K562 (cell line): ENCODE measurements around the gene NUAK2. TPM values are rescaled to one million over a fixed set of nuclear protein-coding genes. Genes with fewer than 3 reads are reported as not detected.
"Not testable (repeated sequence)": the region's sequence is repeated elsewhere in the genome, so short reads cannot be mapped to it uniquely, and the experiment has no call there.

ENCODE experiments used
- ATAC-seq: fragments of 200-7000 bp; cut with Tn5 transposase; 3 replicates; pipeline ENCODE4 v1.9.1; 2020; ENCODE audit warnings: moderate library complexity
- BruUV-seq: library from RNA; stranded (reverse); fragments of 400-500 nt; replicated peaks from 2 replicates; lab custom pipeline; 2021; lab: Mats Ljungman, UMichigan
- CTCF ChIA-PET: fragments of 300-600 bp; formaldehyde crosslinking; extraction: SDS; loops from one replicate; lab custom pipeline; 2021; ENCODE audit warnings: low intra/inter-chr PET ratio; lab: Yijun Ruan, JAX
- POLR2A ChIA-PET: fragments of 300-600, 350-650 bp; sonication (Branson Sonifier 250); formaldehyde crosslinking; extraction: SDS; loops from one replicate; lab custom pipeline; 2021; ENCODE audit warnings: antibody characterized with exemption, inconsistent platforms; lab: Yijun Ruan, JAX
- DNase-seq, 4 experiments: peaks; one replicate each; pipeline versions ENCODE4 v3.0.0 to v3.0.0-alpha.2; 2011 to 2018; ENCODE audit warnings: low spot score in 3 of 4, mixed read lengths in 3 of 4; ENCODE audit errors: extremely low read depth in 1 of 4
- FAIRE-seq: peaks from 2 replicates; lab custom pipeline; 2011; peaks lifted over from hg19 to GRCh38; lab: Jason Lieb, UNC
- H2AFZ ChIP-seq: 2 replicates; pipeline ENCODE4 v1.6.0; 2011; ENCODE audit warnings: low read depth, low read length, control low read depth, inconsistent platforms
- H3K27ac ChIP-seq: fragments of 200-600 bp; 3 replicates; pipeline ENCODE4 v1.8.0; 2011; ENCODE audit warnings: low read depth, mild to moderate bottlenecking, control low read depth, inconsistent platforms, low read length, moderate library complexity, mixed read lengths; ENCODE audit errors: extremely low read depth
- H3K27me3 ChIP-seq, 2 experiments: fragments of 300-600 bp in 1 of 2; 2 replicates in 1 of 2; 3 replicates in 1 of 2; pipeline versions ENCODE4 v1.6.0 to v1.8.0; 2011; ENCODE audit warnings: inconsistent platforms in 2 of 2, low read length in 2 of 2, mild to moderate bottlenecking in 1 of 2, mixed read lengths in 1 of 2, moderate library complexity in 1 of 2; ENCODE audit not compliant: control insufficient read depth in 2 of 2, insufficient read depth in 2 of 2
- H3K36me3 ChIP-seq: fragments of 300-600 bp; 3 replicates; pipeline ENCODE4 v1.8.0; 2011; ENCODE audit warnings: mild to moderate bottlenecking, low read length, inconsistent platforms; ENCODE audit not compliant: control insufficient read depth, insufficient read depth
- H3K4me1 ChIP-seq, 2 experiments: fragments of 200-600 bp in 1 of 2; replicated peaks in 1 of 2; 2 replicates in 1 of 2; 3 replicates in 1 of 2; pipeline versions ENCODE4 v1.5.1 to v1.8.0; 2011; ENCODE audit warnings: inconsistent platforms in 2 of 2, low read length in 2 of 2, mild to moderate bottlenecking in 1 of 2, mixed read lengths in 1 of 2, moderate library complexity in 1 of 2; ENCODE audit not compliant: control insufficient read depth in 2 of 2, insufficient read depth in 2 of 2
- H3K4me2 ChIP-seq: 2 replicates; pipeline ENCODE4 v1.6.1; 2011; ENCODE audit warnings: low read length, control low read depth, inconsistent platforms, mixed read lengths; ENCODE audit not compliant: insufficient read depth
- H3K4me3 ChIP-seq: fragments of 200-600 bp; sonication (generic), shearing (Covaris generic); 2 replicates; pipeline ENCODE4 v1.5.1; 2016; ENCODE audit warnings: control low read depth, inconsistent platforms
- H3K79me2 ChIP-seq: fragments of 200-600 bp; 3 replicates; pipeline ENCODE4 v1.8.0; 2011; ENCODE audit warnings: low read length, inconsistent platforms; ENCODE audit not compliant: control insufficient read depth, insufficient read depth
- H3K9ac ChIP-seq, 2 experiments: 2 replicates each; pipeline versions ENCODE4 v1.6.0 to v1.6.1; 2011; ENCODE audit warnings: low read depth in 2 of 2, low read length in 2 of 2, control low read depth in 1 of 2, inconsistent platforms in 1 of 2, mild to moderate bottlenecking in 1 of 2, mixed read lengths in 1 of 2; ENCODE audit not compliant: insufficient read depth in 1 of 2
- H3K9me1 ChIP-seq: one replicate; pipeline ENCODE4 v1.6.0; 2011; ENCODE audit warnings: inconsistent platforms, mild to moderate bottlenecking, low read length, moderate library complexity; ENCODE audit not compliant: control insufficient read depth, insufficient read depth
- H3K9me3 ChIP-seq: replicated peaks from 2 replicates; pipeline ENCODE4 v1.5.1; 2011; ENCODE audit warnings: low read depth, low read length, inconsistent platforms; ENCODE audit not compliant: control insufficient read depth, insufficient read depth
- H4K20me1 ChIP-seq: replicated peaks from 2 replicates; pipeline ENCODE4 v1.6.1; 2011; ENCODE audit warnings: low read length, inconsistent platforms, mixed read lengths; ENCODE audit not compliant: control insufficient read depth, insufficient read depth
- ARNT ChIP-seq, 2 experiments: fragments of 450-650 bp; IDR thresholded peaks; 2 replicates each; pipeline ENCODE4 v1.6.1; 2016; ENCODE audit warnings: mild to moderate bottlenecking in 1 of 2
- BCOR ChIP-seq: fragments of 450-650 bp; IDR thresholded peaks from 2 replicates; pipeline ENCODE4 v1.6.1; 2016
- HDAC2 ChIP-seq: fragments of 450-650 bp; IDR thresholded peaks from 2 replicates; pipeline ENCODE4 v1.6.1; 2016; ENCODE audit warnings: mild to moderate bottlenecking
- KDM1A ChIP-seq, 2 experiments: fragments of 450-650 bp; IDR thresholded peaks; 2 replicates each; pipeline ENCODE4 v1.6.1; 2016; ENCODE audit warnings: mild to moderate bottlenecking in 2 of 2
- SMARCA5 ChIP-seq: fragments of 450-650 bp; IDR thresholded peaks from 2 replicates; pipeline ENCODE4 v1.6.1; 2016
- ZNF146 ChIP-seq: IDR thresholded peaks from one replicate; pipeline ENCODE4 v1.6.1; 2018; ENCODE audit warnings: missing compliant biosample characterization; ENCODE audit not compliant: unreplicated experiment
- WGBS: fragments of 100-300 bp; shearing (Covaris generic); methylation state at CpG from one replicate; pipeline ENCODE4 v1.1.6; 2016; ENCODE audit warnings: low coverage, mixed read lengths; ENCODE audit not compliant: insufficient coverage; ENCODE audit errors: missing lambda C conversion rate; 5-methylcytosine and 5-hydroxymethylcytosine counted together
- in situ Hi-C: fragments of 300-500 bp; cut with MboI; formaldehyde crosslinking; loops from 4 replicates; pipeline ENCODE4 v1.15.0; 2018; ENCODE audit warnings: inconsistent platforms, mixed read lengths
- intact Hi-C: fragments of 100-400 bp; cut with micrococcal nuclease; formaldehyde crosslinking; loops from 2 replicates; pipeline ENCODE4 v1.14.2; 2022
- polyA plus RNA-seq, 8 experiments: library from polyadenylated mRNA; depleted of rRNA in 4 of 8; stranded (reverse) in 5 of 8; unstranded in 3 of 8; fragments of >200 nt; fragmentation: Nextera tagmentation in 2 of 8; fragmentation: Illumina TruSeq in 1 of 8; extraction: Ambion mirVana in 2 of 8; extraction: Trizol in 1 of 8; gene quantifications; 2 replicates each; pipeline versions ENCODE4 v1.2.1 to v1.2.3, GENCODE V29; 2011 to 2014; ENCODE audit warnings: inconsistent platforms in 1 of 8, missing spikeins in 1 of 8
- total RNA-seq, 7 experiments: library from RNA; depleted of rRNA in 6 of 7; stranded (reverse); fragments of >200 nt in 6 of 7; fragmentation: Illumina TruSeq in 2 of 7; extraction: Trizol in 2 of 7; gene quantifications; 2 replicates each; pipeline versions ENCODE4 v1.2.1 to v1.2.3, GENCODE V29; 2011 to 2021; ENCODE audit warnings: low replicate concordance in 1 of 7

The NUAK2 gene
- total and polyA plus RNA-seq, 9 of the 15 experiments (the other 6 are each of a cell fraction or from before 2014, with no cell fraction given): 0.04 to 0.44 (median 0.14) TPM

DNA sequence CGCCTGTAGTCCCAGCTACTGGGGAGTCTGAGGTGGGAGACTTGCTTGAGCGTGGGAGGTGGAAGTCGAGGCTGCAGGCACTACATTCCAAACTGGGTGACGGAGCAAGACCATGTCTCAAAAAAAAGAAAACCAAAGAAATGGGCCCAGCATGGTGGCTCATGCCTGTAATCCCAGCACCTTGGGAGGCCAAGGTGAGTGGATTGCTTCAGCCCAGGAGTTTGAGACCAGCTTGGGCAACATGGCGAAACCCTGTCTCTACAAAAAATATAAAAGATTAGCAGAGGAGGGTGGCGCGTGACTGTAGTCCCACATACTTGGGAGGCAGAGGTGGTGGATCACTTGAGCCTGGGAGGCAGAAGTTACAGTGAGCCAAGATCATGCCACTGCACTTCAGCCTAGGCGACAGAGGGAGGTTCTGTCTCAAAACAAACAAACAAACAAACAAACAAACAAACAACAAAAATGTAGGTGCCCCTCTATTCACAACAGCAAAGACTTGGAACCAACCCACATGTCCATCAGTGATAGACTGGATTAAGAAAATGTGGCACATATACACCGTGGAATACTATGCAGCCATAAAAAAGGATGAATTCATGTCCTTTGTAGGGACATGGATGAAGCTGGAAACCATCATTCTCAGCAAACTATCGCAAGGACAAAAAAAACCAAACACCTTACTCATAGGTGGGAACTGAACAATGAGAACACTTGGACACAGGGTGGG, 40.7 kb downstream of the NUAK2 start:
- H3K9ac ChIP-seq, H3K36me3 ChIP-seq, ATAC-seq, H3K4me2 ChIP-seq, H3K27ac ChIP-seq, CTCF ChIA-PET, H4K20me1 ChIP-seq, intact Hi-C loops, H3K9me3 ChIP-seq, H2AFZ ChIP-seq, H3K9me1 ChIP-seq, H3K4me3 ChIP-seq, H3K79me2 ChIP-seq, in situ Hi-C loops, DNase-seq, FAIRE-seq, BruUV-seq: not testable (repeated sequence)
- TF ChIP-seq BCOR (peak; percentile 92), ARNT (IDR thresholded peaks at IDR 0.05) (0 out of 4 replicates have a peak, but pooled peaks of 1 of the 2 experiments have one; percentile 23), KDM1A (IDR thresholded peaks at IDR 0.05) (peak in 1 of 2 experiments; percentile 59; a peak in 1 of 4 replicates), ZNF146 (peak; percentile 91), HDAC2 (0 out of 2 replicates have a peak, but pooled peaks have one; percentile 51), SMARCA5 (peak; percentile 76; the same call in 1 of the 2 replicates)
- POLR2A ChIA-PET: interaction anchor here (0.5 to 1.1 kb wide), 2 partner anchors 42 to 109 kb away, joined by 3 to 4 read pairs; no protein-coding TSS in a partner anchor
- WGBS: 60% methylated on average over 10 of the region's 10 CpGs
- H3K27me3 ChIP-seq: peaks cover 2 to 13% of the 10 kb centered on the region in 2 experiments; a peak in 3 of 5 replicates
- H3K4me1 ChIP-seq: peaks cover 16% of the 10 kb centered on the region in 2 experiments
